WTC11 (cell line): ENCODE results near the gene MAP4K1. TPM values are rescaled to one million over a fixed set of nuclear protein-coding genes. Genes with fewer than 3 reads are reported as not detected.

ENCODE experiments used
- ATAC-seq: fragments of 200-7000 bp; cut with Tn5 transposase; 2 replicates; pipeline ENCODE4 v1.10.0; 2021; ENCODE audit warnings: mild to moderate bottlenecking, moderate library complexity
- CTCF ChIA-PET: fragments of 300-600 bp; sonication (Branson Sonifier 250); formaldehyde crosslinking; loops from one replicate; lab custom pipeline; 2021; ENCODE audit warnings: antibody characterized with exemption; lab: Charles Lee
- POLR2A ChIA-PET: fragments of 350-600 bp; sonication (Branson Sonifier 250); formaldehyde crosslinking; loops from one replicate; lab custom pipeline; 2021; ENCODE audit warnings: antibody characterized with exemption; lab: Charles Lee
- DNase-seq: peaks from one replicate; pipeline ENCODE4 v3.0.0; 2021; ENCODE audit warnings: low spot score
- H3K27ac Mint-ChIP-seq: 2 replicates; pipeline ENCODE4 v1.8.0; 2021; ENCODE audit warnings: mixed read lengths
- H3K27me3 Mint-ChIP-seq: 2 replicates; pipeline ENCODE4 v1.8.0; 2021; ENCODE audit warnings: low read depth, mild to moderate bottlenecking, moderate library complexity, mixed read lengths
- H3K36me3 Mint-ChIP-seq: 2 replicates; pipeline ENCODE4 v1.8.0; 2021; ENCODE audit warnings: mixed read lengths
- H3K4me1 Mint-ChIP-seq: 2 replicates; pipeline ENCODE4 v1.8.0; 2022; ENCODE audit warnings: mixed read lengths
- H3K4me3 Mint-ChIP-seq: 2 replicates; pipeline ENCODE4 v1.8.0; 2021; ENCODE audit warnings: mild to moderate bottlenecking, moderate library complexity, mixed read lengths
- H3K9me3 Mint-ChIP-seq: 2 replicates; pipeline ENCODE4 v1.8.0; 2021; ENCODE audit warnings: mixed read lengths
- ATF1 ChIP-seq: sonication (generic); formaldehyde crosslinking; IDR thresholded peaks from 2 replicates; pipeline ENCODE4 v1.8.1; 2023; ENCODE audit warnings: mild to moderate bottlenecking, moderate library complexity, missing genetic modification reagents
- ATF3 ChIP-seq: sonication (generic); formaldehyde crosslinking; conservative IDR thresholded peaks from 2 replicates; pipeline ENCODE4 v1.8.1; 2022; ENCODE audit warnings: mild to moderate bottlenecking, missing genetic modification reagents
- ATF6 ChIP-seq: sonication (generic); formaldehyde crosslinking; IDR thresholded peaks from 2 replicates; pipeline ENCODE4 v1.8.1; 2023; ENCODE audit warnings: mild to moderate bottlenecking, missing genetic modification reagents
- CBFB ChIP-seq: sonication (generic); formaldehyde crosslinking; IDR thresholded peaks from 2 replicates; pipeline ENCODE4 v1.8.1; 2022; ENCODE audit warnings: mild to moderate bottlenecking, low read depth, missing genetic modification reagents
- CDX4 ChIP-seq: fragments of 250-450 bp; sonication (Bioruptor Pico); IDR thresholded peaks from 2 replicates; pipeline ENCODE4 v1.9.0; 2021; ENCODE audit warnings: moderate library complexity, mild to moderate bottlenecking, inconsistent platforms, borderline replicate concordance
- E2F1 ChIP-seq: sonication (generic); formaldehyde crosslinking; IDR thresholded peaks from 2 replicates; pipeline ENCODE4 v1.8.0; 2022; ENCODE audit warnings: mild to moderate bottlenecking, missing genetic modification reagents
- E2F4 ChIP-seq: sonication (generic); formaldehyde crosslinking; IDR thresholded peaks from 2 replicates; pipeline ENCODE4 v1.8.1; 2022; ENCODE audit warnings: low read depth, mild to moderate bottlenecking, moderate library complexity, missing genetic modification reagents, borderline replicate concordance
- ESRRA ChIP-seq: sonication (generic); formaldehyde crosslinking; IDR thresholded peaks from 2 replicates; pipeline ENCODE4 v1.8.1; 2022; ENCODE audit warnings: mild to moderate bottlenecking, missing genetic modification reagents, borderline replicate concordance
- IRF1 ChIP-seq: sonication (generic); formaldehyde crosslinking; IDR thresholded peaks from 2 replicates; pipeline ENCODE4 v1.8.0; 2023; ENCODE audit warnings: missing genetic modification reagents
- MAX ChIP-seq: sonication (generic); formaldehyde crosslinking; IDR thresholded peaks from 2 replicates; pipeline ENCODE4 v1.8.0; 2022; ENCODE audit warnings: mild to moderate bottlenecking, missing genetic modification reagents
- NFATC4 ChIP-seq: fragments of 250-450 bp; sonication (Bioruptor Pico); IDR thresholded peaks from 2 replicates; pipeline ENCODE4 v1.9.0; 2021; ENCODE audit warnings: mild to moderate bottlenecking
- NFE2L1 ChIP-seq: sonication (generic); formaldehyde crosslinking; IDR thresholded peaks from 2 replicates; pipeline ENCODE4 v1.8.1; 2023; ENCODE audit warnings: missing genetic modification reagents
- NR3C1 ChIP-seq: sonication (generic); formaldehyde crosslinking; conservative IDR thresholded peaks from 2 replicates; pipeline ENCODE4 v1.8.1; 2023; ENCODE audit warnings: low read depth, mild to moderate bottlenecking, missing genetic modification reagents
- RORB ChIP-seq: fragments of 250-450 bp; sonication (Bioruptor Pico); IDR thresholded peaks from 2 replicates; pipeline ENCODE4 v1.9.0; 2021; ENCODE audit warnings: mild to moderate bottlenecking
- SMAD3 ChIP-seq: sonication (generic); formaldehyde crosslinking; IDR thresholded peaks from 2 replicates; pipeline ENCODE4 v1.8.0; 2022; ENCODE audit warnings: missing genetic modification reagents, mild to moderate bottlenecking, borderline replicate concordance
- SMAD4 ChIP-seq: sonication (generic); formaldehyde crosslinking; IDR thresholded peaks from 2 replicates; pipeline ENCODE4 v1.8.0; 2022; ENCODE audit warnings: mild to moderate bottlenecking, missing genetic modification reagents
- SOX15 ChIP-seq: fragments of 250-450 bp; sonication (Bioruptor Pico); IDR thresholded peaks from 2 replicates; pipeline ENCODE4 v1.9.0; 2021; ENCODE audit warnings: mild to moderate bottlenecking
- SP1 ChIP-seq: sonication (generic); formaldehyde crosslinking; conservative IDR thresholded peaks from 2 replicates; pipeline ENCODE4 v1.8.1; 2022; ENCODE audit warnings: missing genetic modification reagents
- TEAD1 ChIP-seq: sonication (generic); formaldehyde crosslinking; IDR thresholded peaks from 2 replicates; pipeline ENCODE4 v1.8.0; 2022; ENCODE audit warnings: mild to moderate bottlenecking, missing genetic modification reagents
- ZBTB21 ChIP-seq: sonication (generic); formaldehyde crosslinking; IDR thresholded peaks from 2 replicates; pipeline ENCODE4 v1.8.1; 2023; ENCODE audit warnings: mild to moderate bottlenecking, missing genetic modification reagents, borderline replicate concordance
- ZNF263 ChIP-seq: sonication (generic); formaldehyde crosslinking; IDR thresholded peaks from 2 replicates; pipeline ENCODE4 v1.8.1; 2022; ENCODE audit warnings: low read depth, mild to moderate bottlenecking, moderate library complexity, missing genetic modification reagents
- total RNA-seq: library from RNA; stranded (reverse); gene quantifications from 3 replicates; pipeline ENCODE4 v1.2.3, GENCODE V29; 2021

Gene MAP4K1
- total RNA-seq, 1 experiment from 2014 or later: 14.0 TPM

- no peak for TF ChIP-seq ATF3 (CRISPR knock-in tag)
- no peak for TF ChIP-seq SMAD3 (CRISPR knock-in tag)
- TF ChIP-seq TEAD1: no peak
- TF ChIP-seq NR3C1: no peak
- TF ChIP-seq, all 79 proteins: peak for 0
Observed at GRCh38 chr19:38557205-38557799, 60.5 kb downstream of the MAP4K1 start (continued).

GRCh38 chr19:38556521-38557174 is 61.1 kb downstream of the MAP4K1 start:
- DNase-seq (no peak), ATAC-seq (no peak)
- Mint-ChIP-seq H3K36me3 (peaks cover 10% of the 10 kb centered on the region), H3K27me3 (no peaks in the 10 kb centered on the region), H3K27ac (no peak overlapping the region), H3K4me1 (no peaks in the 10 kb centered on the region), H3K9me3 (no peaks in the 10 kb centered on the region), H3K4me3 (no peak overlapping the region)
- TF ChIP-seq SP1 (CRISPR knock-in tag) (no peak), NFE2L1 (CRISPR knock-in tag) (no peak), ZNF263 (CRISPR knock-in tag) (no peak), NFATC4 (CRISPR knock-in tag) (no peak), SMAD4 (CRISPR knock-in tag) (no peak), NR3C1 (no peak), ATF6 (CRISPR knock-in tag) (no peak), E2F4 (CRISPR knock-in tag) (no peak), ATF1 (no peak), RORB (CRISPR knock-in tag) (no peak), ESRRA (CRISPR knock-in tag) (no peak), MAX (no peak), CDX4 (CRISPR knock-in tag) (no peak), CBFB (no peak), ZBTB21 (CRISPR knock-in tag) (no peak), IRF1 (CRISPR knock-in tag) (no peak), E2F1 (CRISPR knock-in tag) (no peak), SOX15 (CRISPR knock-in tag) (no peak)
- POLR2A ChIA-PET: no interaction called here
- CTCF ChIA-PET: no interaction called here
